GM19372 (cell line): Measurements from ENCODE around the gene ARHGAP18.

Experiments used
- ATAC-seq: cut with Tn5 transposase; IDR thresholded peaks from one replicate; pipeline ENCODE4 v1.9.1; 2021; ENCODE audit warnings: mild to moderate bottlenecking, low read depth, moderate library complexity; ENCODE audit not compliant: unreplicated experiment

ARHGAP18 gene

GRCh38 chr6:129647044-129647443, 62.9 kb downstream of the ARHGAP18 start:
- no peak for ATAC-seq

- no peak for ATAC-seq
Observed at GRCh38 chr6:129646642-129647041, 63.3 kb downstream of the ARHGAP18 start.

- no peak for ATAC-seq
Observed at GRCh38 chr6:129645830-129646579, 64.0 kb downstream of the ARHGAP18 start.

GRCh38 chr6:129645106-129645829, 64.7 kb downstream of the ARHGAP18 start:
- ATAC-seq = no peak

DNA sequence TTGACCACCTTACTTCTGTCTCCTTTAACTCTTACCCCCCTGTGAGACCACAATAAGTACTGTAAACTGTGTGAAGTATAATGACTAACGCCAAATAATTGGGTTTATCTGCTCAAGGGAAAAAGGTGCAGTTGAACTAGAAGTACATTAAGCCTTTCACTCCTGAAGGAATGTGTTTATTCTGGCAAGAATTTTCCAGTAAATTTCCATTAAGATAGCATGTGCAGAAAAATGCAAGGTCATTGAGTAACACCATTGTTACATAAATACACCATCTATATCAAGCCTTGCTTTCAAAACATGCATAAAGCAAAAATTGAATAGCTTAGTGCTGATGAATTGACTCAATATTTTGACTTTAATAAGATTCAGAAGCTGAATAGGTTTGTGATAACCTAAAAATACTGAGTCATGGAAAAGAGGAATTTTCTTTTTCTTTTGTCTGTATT, 65.4 kb downstream of the ARHGAP18 start:
- ATAC-seq = no peak

DNA sequence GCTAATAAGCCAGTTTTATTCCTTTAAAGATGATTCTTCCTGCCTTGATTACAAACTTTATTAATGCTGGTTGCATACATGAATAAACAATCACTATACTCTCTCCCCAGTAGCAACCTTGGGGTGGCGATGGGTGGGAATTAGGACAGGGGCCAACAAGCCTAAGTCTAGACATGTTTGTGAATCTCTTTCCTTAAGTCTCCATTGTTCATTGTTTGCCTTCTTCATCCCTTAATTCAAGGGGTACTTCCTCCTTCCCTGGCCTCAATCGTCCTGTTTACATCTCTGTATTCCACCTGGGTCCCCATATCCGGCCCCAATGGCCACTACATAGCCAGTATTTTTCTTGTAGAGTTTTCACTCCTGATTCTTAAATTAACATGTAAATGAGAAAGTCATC, 66.0 kb downstream of the ARHGAP18 start:
- ATAC-seq = no peak

GRCh38 chr6:129643176-129643575, 66.8 kb downstream of the ARHGAP18 start:
- ATAC-seq = no peak

GRCh38 chr6:129642322-129642721, 67.7 kb downstream of the ARHGAP18 start:
- ATAC-seq = no peak

DNA sequence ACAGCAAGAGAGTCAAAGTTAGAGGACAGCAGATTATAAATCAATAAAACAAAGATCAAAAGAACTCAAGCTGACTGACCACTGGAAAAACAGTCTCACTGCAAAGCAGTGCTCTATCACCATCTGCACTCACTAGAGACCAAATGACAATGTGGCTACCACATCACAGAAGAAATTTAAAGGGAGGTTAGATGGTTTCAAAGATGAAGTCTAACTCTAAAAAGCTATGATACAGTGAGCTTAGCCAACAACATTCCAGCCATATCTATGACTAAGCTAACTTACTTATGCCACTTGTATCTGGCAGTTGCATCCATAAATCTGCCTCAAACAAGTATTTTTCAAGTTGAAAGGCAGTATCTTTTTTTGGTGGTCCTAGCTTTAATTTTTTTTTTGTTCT, 68.6 kb downstream of the ARHGAP18 start:
- no peak for ATAC-seq

DNA sequence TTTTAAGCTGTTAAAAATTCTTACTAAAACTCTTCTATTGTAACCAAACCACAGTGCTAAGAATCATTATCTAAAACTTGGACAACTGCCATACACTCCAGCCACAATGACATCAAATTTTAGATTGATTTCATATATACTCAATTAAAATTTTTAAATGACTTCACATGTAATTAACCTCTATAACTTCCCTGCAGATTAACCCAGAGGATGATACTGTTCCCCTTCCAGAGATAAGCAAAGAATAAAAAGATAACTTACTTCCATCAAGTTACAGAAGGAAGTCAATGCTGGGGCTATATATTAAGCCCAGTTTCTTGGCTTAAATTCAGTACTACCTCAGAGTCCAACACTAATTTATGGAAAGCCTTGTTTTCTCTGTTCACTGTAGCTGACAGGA, 71.3 kb downstream of the ARHGAP18 start:
- no peak for ATAC-seq

- no peak for ATAC-seq
Observed at GRCh38 chr6:129638055-129638684, 71.8 kb downstream of the ARHGAP18 start.

DNA sequence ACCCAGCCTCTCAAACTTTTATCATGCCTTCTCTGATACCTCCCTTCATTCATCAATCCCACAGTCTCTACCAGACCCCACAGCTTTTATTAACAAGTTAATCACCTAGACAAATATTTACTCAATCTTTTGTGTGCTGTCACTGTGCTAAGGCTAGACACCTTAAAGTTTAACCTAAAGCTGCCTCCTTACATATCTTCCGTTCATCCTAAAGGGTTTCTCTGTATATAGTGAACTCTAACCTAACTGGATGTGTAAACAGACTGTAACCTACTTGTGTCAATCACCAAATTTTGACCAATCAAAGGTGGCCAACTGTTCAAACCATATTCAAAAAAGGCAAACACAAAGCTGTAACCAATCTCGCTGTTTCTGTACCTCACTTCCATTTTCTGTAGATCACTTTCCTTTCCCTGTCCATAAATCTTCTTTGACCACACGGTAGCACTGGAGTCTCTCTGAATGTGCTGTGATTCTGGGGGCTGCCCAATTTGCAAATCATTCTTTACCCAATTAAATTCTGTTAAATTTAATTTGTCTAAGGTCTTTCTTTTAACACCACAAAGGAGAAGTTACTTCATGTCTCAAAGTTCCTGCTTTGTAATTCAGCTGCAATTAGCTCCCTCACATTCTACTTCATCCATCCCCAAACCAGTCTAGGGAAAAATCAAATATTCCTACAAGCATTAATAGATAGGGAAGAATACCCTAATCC, 72.5 kb downstream of the ARHGAP18 start:
- no peak for ATAC-seq

DNA sequence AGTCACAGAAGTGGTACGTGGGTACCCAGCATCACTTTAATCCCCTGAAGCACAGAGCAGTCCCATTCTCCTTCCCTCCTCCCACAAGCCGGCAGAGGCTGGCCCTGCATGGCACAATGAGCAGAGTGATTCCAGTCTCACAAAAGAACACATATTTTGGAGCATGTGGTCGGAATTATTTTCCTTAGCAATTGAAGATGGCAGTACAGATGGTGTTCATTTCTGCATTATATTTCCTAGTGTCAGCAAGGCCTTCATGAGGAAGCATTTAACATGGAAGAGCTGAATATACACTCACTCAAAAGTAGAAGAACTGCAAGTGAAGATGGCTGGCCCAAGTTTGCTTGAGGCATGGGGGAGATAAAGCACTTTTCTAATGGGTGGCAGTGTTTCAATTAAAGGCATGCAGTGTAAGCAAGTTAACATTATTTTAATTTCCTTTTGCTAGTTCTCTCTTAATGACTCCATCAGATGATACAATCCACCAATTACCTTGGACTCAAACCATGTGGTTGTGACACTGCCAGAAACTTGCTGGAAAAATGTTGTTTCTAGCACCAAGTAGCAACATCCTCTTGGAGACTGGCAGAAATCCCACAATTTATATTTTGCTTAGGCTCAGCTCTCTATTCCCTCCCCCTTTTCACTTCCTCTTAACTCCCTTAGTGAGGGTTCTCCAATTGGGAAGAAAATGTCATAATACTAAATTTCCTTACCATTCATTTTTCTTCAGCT, 74.4 kb downstream of the ARHGAP18 start:
- no peak for ATAC-seq

DNA sequence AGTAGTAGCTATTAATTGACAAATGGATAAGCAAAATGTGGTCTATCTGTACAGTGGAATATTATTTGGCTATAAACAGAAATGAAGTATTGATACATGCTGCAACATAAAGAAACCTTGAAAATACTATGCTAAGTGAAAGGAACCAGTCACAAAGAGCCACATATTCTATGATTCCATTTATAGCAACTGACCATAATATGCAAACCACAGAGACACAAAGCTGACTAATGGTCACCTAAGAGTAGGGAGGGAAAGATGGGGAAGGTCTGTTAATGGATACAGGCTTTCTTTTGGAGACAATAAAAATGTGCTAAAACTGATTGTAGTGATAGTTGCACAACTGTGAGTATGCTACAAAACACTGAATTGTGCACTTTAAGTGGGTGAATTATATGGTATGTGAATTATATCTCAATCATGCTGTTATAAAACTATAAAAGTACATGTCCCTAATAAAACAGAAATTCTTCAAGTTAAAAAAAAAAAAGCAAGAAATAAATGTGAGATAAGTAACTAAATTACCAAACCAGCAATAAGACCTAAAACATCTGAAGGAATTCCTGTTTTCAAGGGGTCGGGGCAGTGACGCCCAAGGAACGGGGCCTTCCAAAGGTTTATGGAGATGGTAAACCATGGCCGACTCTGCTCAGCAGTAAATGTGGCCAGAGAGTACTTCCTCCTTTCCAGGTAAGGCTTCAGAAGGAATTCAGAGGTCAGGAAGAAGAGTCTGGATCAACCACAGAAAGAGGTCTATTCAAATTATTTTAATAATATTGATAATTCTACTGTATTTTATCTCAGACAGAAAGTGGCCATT, 75.4 kb downstream of the ARHGAP18 start:
- ATAC-seq = no peak

DNA sequence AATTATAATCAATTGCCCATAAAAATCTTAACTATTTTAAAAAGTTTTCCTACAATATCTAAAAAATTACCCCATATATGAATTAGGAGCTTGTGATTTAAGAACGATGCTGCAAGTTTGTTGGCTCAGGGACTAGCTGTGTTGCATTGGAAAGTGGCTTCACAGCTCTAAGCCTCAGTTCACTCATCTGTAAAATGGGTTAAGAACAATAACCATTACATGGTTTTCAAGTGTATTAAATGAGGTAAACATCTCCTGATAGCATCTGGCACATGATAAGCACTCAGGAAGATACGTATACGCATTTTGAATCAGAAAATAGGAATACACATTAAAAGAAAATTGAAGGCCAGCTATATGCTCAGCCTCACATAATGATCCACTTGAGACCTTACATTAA, 76.4 kb downstream of the ARHGAP18 start:
- ATAC-seq = no peak

DNA sequence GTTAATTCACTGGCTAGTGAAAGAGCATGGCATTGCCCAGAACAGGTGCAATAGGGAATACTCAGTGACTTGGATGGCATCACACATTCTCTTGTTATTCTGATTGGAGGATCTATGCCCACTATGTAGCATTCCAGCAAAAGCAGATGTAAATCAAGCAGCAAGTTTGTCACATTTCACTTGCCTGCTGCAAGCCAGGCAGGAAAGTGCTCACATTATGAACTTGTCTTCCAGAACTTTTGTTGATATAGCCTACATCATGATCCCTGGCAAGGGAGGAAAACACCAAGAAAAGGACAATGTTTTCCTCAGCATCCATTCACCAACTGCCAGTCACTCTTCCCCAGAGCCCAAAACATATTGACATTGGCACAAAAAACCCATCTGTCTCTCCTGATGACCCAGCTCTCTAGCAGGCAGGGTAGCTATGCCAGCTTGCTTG, 77.8 kb downstream of the ARHGAP18 start:
- ATAC-seq = no peak

DNA sequence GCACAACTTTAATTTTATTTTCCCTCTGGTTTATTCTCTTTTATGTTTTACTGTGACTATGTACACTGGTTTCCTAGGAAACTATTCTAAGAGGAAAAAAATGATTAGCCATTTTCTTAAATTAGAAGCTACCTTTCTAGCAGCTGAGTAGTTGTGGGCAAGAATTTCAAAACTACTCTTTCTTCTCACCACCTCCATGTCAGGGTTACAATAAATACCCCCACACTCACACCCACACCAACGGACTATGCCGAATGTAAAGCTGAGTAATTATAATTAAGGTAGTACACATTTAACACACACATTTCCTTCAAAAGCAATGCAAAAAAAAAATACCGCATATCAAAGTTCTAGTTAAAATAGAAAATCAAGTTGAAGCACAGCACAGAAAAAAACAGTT, 78.9 kb downstream of the ARHGAP18 start:
- no peak for ATAC-seq

GRCh38 chr6:129630596-129630995, 79.4 kb downstream of the ARHGAP18 start:
- no peak for ATAC-seq

DNA sequence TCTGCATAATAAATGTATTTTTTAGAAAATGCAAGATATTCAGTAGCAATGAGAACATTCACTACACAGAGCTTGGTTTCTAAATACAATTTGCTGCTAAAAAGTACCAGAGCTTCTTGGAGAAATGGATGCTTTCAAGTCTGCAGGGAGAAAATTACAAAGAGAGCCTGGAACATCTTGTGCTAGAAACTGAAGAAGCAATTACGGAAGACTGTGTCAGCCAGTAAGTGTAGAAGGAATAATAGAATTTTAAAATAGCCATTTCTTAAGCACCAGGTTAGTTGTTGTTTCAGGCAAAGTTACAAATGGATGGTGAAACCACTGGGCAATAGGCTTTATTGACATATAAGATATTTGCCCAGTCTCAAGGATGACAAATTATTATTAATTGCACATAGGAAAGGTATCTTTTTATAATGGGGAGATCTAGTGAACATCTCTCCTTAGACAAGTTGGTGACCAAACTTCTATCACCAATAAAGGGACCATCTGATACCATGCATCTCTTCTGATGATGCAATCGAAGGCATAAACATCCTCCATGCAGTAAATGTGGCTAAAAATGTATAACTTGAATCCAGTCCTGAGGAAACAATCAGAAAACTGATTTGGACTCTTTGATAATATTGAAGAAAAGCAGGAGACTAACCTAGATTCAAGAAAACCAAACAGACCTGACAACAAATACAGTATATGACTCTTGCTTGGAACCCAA, 81.7 kb downstream of the ARHGAP18 start:
- no peak for ATAC-seq
